Measurements from ENCODE around the gene DUOXA1.

DNA sequence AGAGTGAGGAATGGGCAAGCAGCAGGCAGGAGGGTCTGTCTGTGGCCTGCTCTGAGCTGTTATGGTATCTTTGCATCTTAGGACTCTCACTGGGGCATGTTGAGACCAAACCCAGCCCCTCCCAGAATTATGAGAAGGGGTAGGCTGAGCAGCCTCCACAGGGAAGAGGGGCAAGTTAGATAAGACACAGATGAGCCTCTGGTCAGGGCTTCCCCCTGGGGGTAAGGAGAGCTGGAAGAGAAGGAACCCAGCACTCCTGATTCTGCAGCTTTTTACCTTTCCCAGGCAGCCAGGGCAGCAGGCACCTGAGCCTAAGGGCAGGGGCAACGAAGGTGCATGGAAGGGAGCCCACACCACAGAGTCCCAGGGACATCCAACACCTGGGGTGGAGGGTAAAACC, 19.4 kb upstream of the DUOXA1 start:
- TF ChIP-seq, protein P1, sequence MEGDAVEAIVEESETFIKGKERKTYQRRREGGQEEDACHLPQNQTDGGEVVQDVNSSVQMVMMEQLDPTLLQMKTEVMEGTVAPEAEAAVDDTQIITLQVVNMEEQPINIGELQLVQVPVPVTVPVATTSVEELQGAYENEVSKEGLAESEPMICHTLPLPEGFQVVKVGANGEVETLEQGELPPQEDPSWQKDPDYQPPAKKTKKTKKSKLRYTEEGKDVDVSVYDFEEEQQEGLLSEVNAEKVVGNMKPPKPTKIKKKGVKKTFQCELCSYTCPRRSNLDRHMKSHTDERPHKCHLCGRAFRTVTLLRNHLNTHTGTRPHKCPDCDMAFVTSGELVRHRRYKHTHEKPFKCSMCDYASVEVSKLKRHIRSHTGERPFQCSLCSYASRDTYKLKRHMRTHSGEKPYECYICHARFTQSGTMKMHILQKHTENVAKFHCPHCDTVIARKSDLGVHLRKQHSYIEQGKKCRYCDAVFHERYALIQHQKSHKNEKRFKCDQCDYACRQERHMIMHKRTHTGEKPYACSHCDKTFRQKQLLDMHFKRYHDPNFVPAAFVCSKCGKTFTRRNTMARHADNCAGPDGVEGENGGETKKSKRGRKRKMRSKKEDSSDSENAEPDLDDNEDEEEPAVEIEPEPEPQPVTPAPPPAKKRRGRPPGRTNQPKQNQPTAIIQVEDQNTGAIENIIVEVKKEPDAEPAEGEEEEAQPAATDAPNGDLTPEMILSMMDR (conservative IDR thresholded peaks at IDR 0.05; ENCODE audit: low read length): no peak
- TF ChIP-seq EZH2phosphoT487 (IDR thresholded peaks at IDR 0.05; ENCODE audit: borderline replicate concordance): no peak

Data from Loucy (cell line).